HepG2 (cell line): ENCODE data around the gene SH3PXD2A. TPM values are rescaled to one million over a fixed set of nuclear protein-coding genes. Genes with fewer than 3 reads are reported as not detected.

ENCODE experiments used
- ATAC-seq: fragments of 200-7000 bp; cut with Tn5 transposase; 3 replicates; pipeline ENCODE4 v1.9.1; 2020; ENCODE audit warnings: mild to moderate bottlenecking, moderate library complexity
- BruUV-seq: library from RNA; stranded (reverse); fragments of 400-500 nt; replicated peaks from 2 replicates; lab custom pipeline; 2021; lab: Mats Ljungman, UMichigan
- CTCF ChIA-PET: fragments of 300-600 bp; formaldehyde crosslinking; extraction: SDS; loops from one replicate; lab custom pipeline; 2021; ENCODE audit warnings: low total read pairs, inconsistent platforms, low intra/inter-chr PET ratio; lab: Yijun Ruan, JAX
- POLR2A ChIA-PET: fragments of 350-600 bp; sonication (Branson Sonifier 250); formaldehyde crosslinking; loops from one replicate; lab custom pipeline; 2020; ENCODE audit warnings: antibody characterized with exemption, inconsistent platforms; lab: Yijun Ruan, JAX
- DNase-seq: peaks from one replicate; pipeline ENCODE4 v3.0.0-alpha.2; 2015; ENCODE audit warnings: low spot score
- FAIRE-seq: peaks from 3 replicates; lab custom pipeline; 2011; peaks lifted over from hg19 to GRCh38; lab: Jason Lieb, UNC
- H2AFZ ChIP-seq: one replicate; pipeline ENCODE4 v1.6.1; 2011; ENCODE audit warnings: low read length, inconsistent platforms
- H3K27ac ChIP-seq: fragments of 300-600 bp; 3 replicates; pipeline ENCODE4 v1.8.0; 2011; ENCODE audit warnings: mixed run types, mild to moderate bottlenecking, mixed read lengths, low read length, inconsistent platforms; ENCODE audit not compliant: insufficient read depth; ENCODE audit errors: extremely low read length
- H3K27me3 ChIP-seq, 2 experiments: fragments of 200-600 bp in 1 of 2; 2 replicates in 1 of 2; 3 replicates in 1 of 2; pipeline versions ENCODE4 v1.6.0 to v1.8.0; 2011; ENCODE audit warnings: low read length in 2 of 2, mild to moderate bottlenecking in 2 of 2, moderate library complexity in 2 of 2, inconsistent platforms in 1 of 2; ENCODE audit not compliant: insufficient read depth in 2 of 2, control insufficient read depth in 1 of 2
- H3K36me3 ChIP-seq, 2 experiments: fragments of 200-600 bp in 1 of 2; replicated peaks in 1 of 2; 2 replicates in 1 of 2; 3 replicates in 1 of 2; pipeline versions ENCODE4 v1.5.1 to v1.8.0; 2011; ENCODE audit warnings: low read length in 2 of 2, inconsistent platforms in 1 of 2; ENCODE audit not compliant: insufficient read depth in 2 of 2, control insufficient read depth in 1 of 2
- H3K4me1 ChIP-seq: 2 replicates; pipeline ENCODE4 v1.5.1; 2012; ENCODE audit warnings: low read length, inconsistent platforms; ENCODE audit not compliant: insufficient read depth
- H3K4me2 ChIP-seq: 2 replicates; pipeline ENCODE4 v1.6.0; 2011; ENCODE audit warnings: low read depth, low read length, inconsistent platforms
- H3K4me3 ChIP-seq, 3 experiments: fragments of 200-600 bp in 1 of 3; sonication (generic), shearing (Covaris generic) in 1 of 3; replicated peaks in 1 of 3; 2 replicates each; pipeline ENCODE4 v1.5.1; 2011 to 2016; ENCODE audit warnings: low read length in 3 of 3, inconsistent platforms in 2 of 3, low read depth in 2 of 3, mild to moderate bottlenecking in 2 of 3, control low read depth in 1 of 3, mixed read lengths in 1 of 3; ENCODE audit not compliant: insufficient read depth in 1 of 3
- H3K79me2 ChIP-seq: one replicate; pipeline ENCODE4 v1.6.1; 2011; ENCODE audit warnings: low read length, inconsistent platforms; ENCODE audit not compliant: insufficient read depth
- H3K9ac ChIP-seq: 2 replicates; pipeline ENCODE4 v1.6.0; 2011; ENCODE audit warnings: mild to moderate bottlenecking, low read depth, low read length, inconsistent platforms; ENCODE audit not compliant: insufficient read depth
- H3K9me3 ChIP-seq: 2 replicates; pipeline ENCODE4 v1.5.1; 2012; ENCODE audit warnings: mild to moderate bottlenecking, low read length
- H4K20me1 ChIP-seq: 2 replicates; pipeline ENCODE4 v1.6.0; 2011; ENCODE audit warnings: inconsistent platforms, mild to moderate bottlenecking, low read length, moderate library complexity; ENCODE audit not compliant: insufficient read depth
- DNMT1 ChIP-seq: sonication (generic); formaldehyde crosslinking; IDR thresholded peaks from 2 replicates; pipeline ENCODE4 v1.5.1; 2020; ENCODE audit warnings: mild to moderate bottlenecking, missing genetic modification reagents
- KAT7 ChIP-seq: IDR thresholded peaks from 2 replicates; pipeline ENCODE4 v1.6.1; 2018; ENCODE audit warnings: borderline replicate concordance, missing compliant biosample characterization
- PHF20 ChIP-seq: sonication (generic); formaldehyde crosslinking; IDR thresholded peaks from 2 replicates; pipeline ENCODE4 v1.5.0; 2020; ENCODE audit warnings: mild to moderate bottlenecking, missing genetic modification reagents
- RARA ChIP-seq: IDR thresholded peaks from 2 replicates; pipeline ENCODE4 v1.6.1; 2016; ENCODE audit warnings: missing genetic modification reagents, missing compliant biosample characterization
- YY1 ChIP-seq: IDR thresholded peaks from 2 replicates; pipeline ENCODE4 v1.6.1; 2011; ENCODE audit warnings: low read length, low read depth, moderate library complexity, mild to moderate bottlenecking; ENCODE audit not compliant: insufficient read depth, insufficient replicate concordance
- ZBTB49 ChIP-seq: sonication (generic); formaldehyde crosslinking; IDR thresholded peaks from 2 replicates; pipeline ENCODE4 v1.4.0; 2020; ENCODE audit warnings: missing genetic modification reagents, borderline replicate concordance
- ZNF101 ChIP-seq: sonication (generic); formaldehyde crosslinking; IDR thresholded peaks from 2 replicates; pipeline ENCODE4 v1.4.0; 2020; ENCODE audit warnings: mild to moderate bottlenecking, low read depth, missing genetic modification reagents, borderline replicate concordance
- ZNF280D ChIP-seq: sonication (generic); formaldehyde crosslinking; IDR thresholded peaks from 2 replicates; pipeline ENCODE4 v1.5.1; 2020; ENCODE audit warnings: mild to moderate bottlenecking, missing genetic modification reagents
- ZNF574 ChIP-seq: sonication (generic); formaldehyde crosslinking; IDR thresholded peaks from 2 replicates; pipeline ENCODE4 v1.4.0; 2020; ENCODE audit warnings: missing genetic modification reagents
- ZNF770 ChIP-seq: sonication (generic); formaldehyde crosslinking; IDR thresholded peaks from 2 replicates; pipeline ENCODE4 v1.5.0; 2020; ENCODE audit warnings: mild to moderate bottlenecking, missing genetic modification reagents
- ZNF784 ChIP-seq: sonication (generic); formaldehyde crosslinking; IDR thresholded peaks from 2 replicates; pipeline ENCODE4 v1.5.1; 2020; ENCODE audit warnings: missing genetic modification reagents, mild to moderate bottlenecking, borderline replicate concordance
- WGBS: methylation state at CpG from one replicate; pipeline ENCODE4 v1.1.6; 2017; ENCODE audit warnings: low lambda C conversion rate; 5-methylcytosine and 5-hydroxymethylcytosine counted together
- in situ Hi-C: cut with HindIII; loops from 2 replicates; pipeline ENCODE4 v1.10.0; 2017; ENCODE audit warnings: low pct_unique_long_range_greater_than_20kb; ENCODE audit not compliant: extremely low pct_ligation_motif_present
- intact Hi-C: fragments of 100-400 bp; cut with micrococcal nuclease; formaldehyde crosslinking; loops from one replicate; pipeline ENCODE4 v1.10.0; 2022; ENCODE audit not compliant: unreplicated experiment
- polyA plus RNA-seq, 8 experiments: library from polyadenylated mRNA; depleted of rRNA in 3 of 8; stranded (reverse) in 7 of 8; unstranded in 1 of 8; fragments of >200 nt; fragmentation: Illumina TruSeq in 4 of 8; extraction: Trizol in 4 of 8; gene quantifications; 2 replicates each; pipeline versions ENCODE4 v1.2.1 to v1.2.3, GENCODE V29; 2011 to 2016; ENCODE audit warnings: low read depth in 4 of 8, missing spikeins in 1 of 8, mixed read lengths in 1 of 8; ENCODE audit not compliant: insufficient read depth in 1 of 8
- total RNA-seq, 5 experiments: library from RNA; depleted of rRNA; stranded (reverse); fragments of >200 nt; fragmentation: Illumina TruSeq; extraction: Trizol; gene quantifications; 2 replicates each; pipeline ENCODE4 v1.2.3, GENCODE V29; 2016; ENCODE audit warnings: low read depth in 1 of 5

The SH3PXD2A gene
- total and polyA plus RNA-seq, 2 of the 13 experiments (the other 11 are each of a cell fraction or from before 2014, with no cell fraction given) = 11.1 to 11.3 TPM

GRCh38 chr10:103757531-103758293 is 97.7 kb downstream of the SH3PXD2A start:
- ATAC-seq (no peak), FAIRE-seq (no peak), DNase-seq (no peak)
- Histone ChIP-seq H3K27ac (no peak overlapping the region), H3K4me1 (peaks cover 31% of the 10 kb centered on the region), H4K20me1 (peaks cover 3% of the 10 kb centered on the region), H3K4me2 (no peak overlapping the region), H3K9ac (no peak overlapping the region), H3K36me3 (peaks cover 16 to 41% of the 10 kb centered on the region in 2 experiments), H3K79me2 (no peaks in the 10 kb centered on the region), H3K4me3 (no peak overlapping the region), H3K27me3 (no peaks in the 10 kb centered on the region), H2AFZ (no peak overlapping the region), H3K9me3 (no peaks in the 10 kb centered on the region)
- POLR2A ChIA-PET = interaction anchor here (1.1 to 1.9 kb wide), 2 partner anchors 36 to 97 kb away, joined by 4 to 19 read pairs; partner anchors contain the start of gene SH3PXD2A
- CTCF ChIA-PET = no interaction called here
- in situ Hi-C loops (no loop called here), intact Hi-C loops (loop anchor here (2.0 to 5.0 kb wide), 2 partner anchors 37 to 40 kb away; no protein-coding TSS in a partner anchor)
- WGBS = 97% methylated on average over 18 of the region's 18 CpGs
- BruUV-seq = no TSS peak
- TF ChIP-seq RARA = no peak
- TF ChIP-seq YY1 = no peak
- TF ChIP-seq ZNF770 = no peak
- no peak for TF ChIP-seq KAT7 (CRISPR knock-in tag)
- no peak for TF ChIP-seq ZNF280D
- no peak for TF ChIP-seq PHF20 (CRISPR knock-in tag)
- no peak for TF ChIP-seq ZNF101 (CRISPR knock-in tag)
- TF ChIP-seq ZNF574 (CRISPR knock-in tag) = no peak
- TF ChIP-seq DNMT1 (CRISPR knock-in tag) = no peak
- TF ChIP-seq ZBTB49 = no peak
- TF ChIP-seq ZNF784 (CRISPR knock-in tag) = no peak
